ENCODE measurements around the gene SGPP2. TPM values are rescaled to one million over a fixed set of nuclear protein-coding genes. Genes with fewer than 3 reads are reported as not detected.

Gene SGPP2, protein sequence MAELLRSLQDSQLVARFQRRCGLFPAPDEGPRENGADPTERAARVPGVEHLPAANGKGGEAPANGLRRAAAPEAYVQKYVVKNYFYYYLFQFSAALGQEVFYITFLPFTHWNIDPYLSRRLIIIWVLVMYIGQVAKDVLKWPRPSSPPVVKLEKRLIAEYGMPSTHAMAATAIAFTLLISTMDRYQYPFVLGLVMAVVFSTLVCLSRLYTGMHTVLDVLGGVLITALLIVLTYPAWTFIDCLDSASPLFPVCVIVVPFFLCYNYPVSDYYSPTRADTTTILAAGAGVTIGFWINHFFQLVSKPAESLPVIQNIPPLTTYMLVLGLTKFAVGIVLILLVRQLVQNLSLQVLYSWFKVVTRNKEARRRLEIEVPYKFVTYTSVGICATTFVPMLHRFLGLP
- total RNA-seq (89.8 TPM), polyA plus RNA-seq (ENCODE audit: insufficient read depth, low read depth, low replicate concordance) (8.2 TPM)
- long read RNA-seq, donor 1, partial matches to known transcripts, result 0 of 3 reads
- long read RNA-seq, donor 1, other reads (novel, unspliced or antisense), result 0 of 3 reads
- long read RNA-seq, donor 2, partial matches to known transcripts, result 0 of 3 reads
- long read RNA-seq, donor 2, other reads (novel, unspliced or antisense), result 0 of 3 reads
- long read RNA-seq, donor 3, partial matches to known transcripts, result 0 of 3 reads
- long read RNA-seq, donor 3, other reads (novel, unspliced or antisense), result 0 of 3 reads
- long read RNA-seq, donor 4, partial matches to known transcripts, result 0 of 3 reads
- long read RNA-seq, donor 4, other reads (novel, unspliced or antisense), result 0 of 3 reads
- long read RNA-seq, donor 5, result 0 reads
- long read RNA-seq, donor 6, result 0 reads
- long read RNA-seq, donor 7, transcript SGPP2-201 (5 exons, 3,336 nt), result major isoform, 7 of 39 reads
- long read RNA-seq, donor 7, partial matches to known transcripts, result 9 of 39 reads
- long read RNA-seq, donor 7, other reads (novel, unspliced or antisense), result 23 of 39 reads
- long read RNA-seq, donor 8, partial matches to known transcripts, result 0 of 4 reads
- long read RNA-seq, donor 8, other reads (novel, unspliced or antisense), result 0 of 4 reads
- long read RNA-seq, donor 9, partial matches to known transcripts, result 0 of 1 reads
- long read RNA-seq, donor 9, other reads (novel, unspliced or antisense), result 0 of 1 reads
- long read RNA-seq, donor 10, partial matches to known transcripts, result 10 of 14 reads
- long read RNA-seq, donor 10, other reads (novel, unspliced or antisense), result 0 of 14 reads

DNA sequence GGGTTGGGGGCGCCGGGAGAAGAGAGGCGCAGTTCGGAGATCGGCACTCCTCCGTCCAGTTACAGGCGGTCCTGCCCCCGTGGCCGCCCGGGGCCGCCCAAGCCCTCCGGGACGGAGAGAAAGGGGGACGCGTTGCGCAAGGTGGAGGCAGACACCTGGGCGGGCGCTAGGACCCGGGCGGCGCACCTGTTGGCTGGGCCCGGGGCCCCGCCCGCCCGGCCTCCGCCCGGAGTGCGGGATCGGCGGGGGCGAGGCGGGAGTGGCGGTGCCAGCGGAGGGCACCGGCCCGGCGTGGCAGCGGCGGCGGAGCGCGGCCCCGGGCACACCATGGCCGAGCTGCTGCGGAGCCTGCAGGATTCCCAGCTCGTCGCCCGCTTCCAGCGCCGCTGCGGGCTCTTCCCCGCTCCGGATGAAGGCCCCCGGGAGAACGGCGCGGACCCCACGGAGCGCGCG, at the start of gene SGPP2:
Gene SGPP2 (plus strand): TSS at position 268 of the 453 bp plus-strand sequence. CDS start 60 bp downstream, at position 328.
- TF ChIP-seq, protein P1, sequence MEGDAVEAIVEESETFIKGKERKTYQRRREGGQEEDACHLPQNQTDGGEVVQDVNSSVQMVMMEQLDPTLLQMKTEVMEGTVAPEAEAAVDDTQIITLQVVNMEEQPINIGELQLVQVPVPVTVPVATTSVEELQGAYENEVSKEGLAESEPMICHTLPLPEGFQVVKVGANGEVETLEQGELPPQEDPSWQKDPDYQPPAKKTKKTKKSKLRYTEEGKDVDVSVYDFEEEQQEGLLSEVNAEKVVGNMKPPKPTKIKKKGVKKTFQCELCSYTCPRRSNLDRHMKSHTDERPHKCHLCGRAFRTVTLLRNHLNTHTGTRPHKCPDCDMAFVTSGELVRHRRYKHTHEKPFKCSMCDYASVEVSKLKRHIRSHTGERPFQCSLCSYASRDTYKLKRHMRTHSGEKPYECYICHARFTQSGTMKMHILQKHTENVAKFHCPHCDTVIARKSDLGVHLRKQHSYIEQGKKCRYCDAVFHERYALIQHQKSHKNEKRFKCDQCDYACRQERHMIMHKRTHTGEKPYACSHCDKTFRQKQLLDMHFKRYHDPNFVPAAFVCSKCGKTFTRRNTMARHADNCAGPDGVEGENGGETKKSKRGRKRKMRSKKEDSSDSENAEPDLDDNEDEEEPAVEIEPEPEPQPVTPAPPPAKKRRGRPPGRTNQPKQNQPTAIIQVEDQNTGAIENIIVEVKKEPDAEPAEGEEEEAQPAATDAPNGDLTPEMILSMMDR (IDR thresholded peaks at IDR 0.05; ENCODE audit: borderline replicate concordance, extremely low read depth, insufficient read depth), result no peak
- no peak for FAIRE-seq
- DNase-seq, result peak; percentile 35 to 88 (median 64)
- Histone ChIP-seq H3K27ac (ENCODE audit: low read depth in 2 of 2, low read length in 2 of 2) (peak within 1 kb of the TSS; percentile 63 to 81), H3K4me1 (ENCODE audit: control insufficient read depth in 2 of 3, insufficient read depth in 2 of 3, low read depth in 1 of 3, low read length in 3 of 3) (peaks cover 0 to 5% (median 3%) of the 10 kb centered on the region in 3 donors), H3K36me3 (ENCODE audit: control insufficient read depth in 2 of 3, insufficient read depth in 3 of 3, low read length in 3 of 3) (no peaks in the 10 kb centered on the region), H3K9ac (ENCODE audit: low read length in 3 of 3) (peak within 1 kb of the TSS; percentile 37 to 59 (median 52)), H3K27me3 (ENCODE audit: control insufficient read depth, insufficient read depth, low read length) (peaks cover 2% of the 10 kb centered on the region), H3K4me3 (ENCODE audit: low read length in 3 of 3) (peak within 1 kb of the TSS; percentile 65 to 74 (median 69)), H3K9me3 (ENCODE audit: control insufficient read depth in 2 of 3, insufficient read depth in 1 of 3, low read length in 3 of 3) (no peaks in the 10 kb centered on the region)
- intact Hi-C loops (cut with DNase I), result no loop called here

DNA sequence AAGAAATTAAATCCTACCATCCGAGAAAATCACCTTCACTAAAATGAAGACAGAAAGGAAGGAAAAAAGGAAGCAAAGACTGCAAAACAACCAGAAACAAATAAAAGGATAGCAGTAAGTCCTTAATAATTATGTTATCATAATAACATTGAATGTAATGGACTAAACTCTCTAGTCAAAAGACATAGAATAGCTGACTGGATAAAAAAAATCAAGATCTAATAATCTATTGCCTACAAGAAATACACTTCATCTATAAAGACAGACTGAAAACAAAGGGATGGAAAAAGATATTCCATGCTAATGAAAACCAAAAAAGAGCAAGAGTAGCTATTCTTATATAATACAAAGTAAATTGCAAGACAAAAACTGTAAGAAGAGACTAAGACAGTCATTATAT, 48.5 kb upstream of the SGPP2 start:
- TF ChIP-seq, protein P1 (IDR thresholded peaks at IDR 0.05; ENCODE audit: borderline replicate concordance, extremely low read depth, insufficient read depth), result no peak
- Histone ChIP-seq H3K36me3 (ENCODE audit: control insufficient read depth in 2 of 3, insufficient read depth in 3 of 3, low read length in 3 of 3) (no peaks in the 10 kb centered on the region), H3K27me3 (ENCODE audit: control insufficient read depth, insufficient read depth, low read length) (no peaks in the 10 kb centered on the region), H3K9ac (ENCODE audit: low read length in 3 of 3) (no peak overlapping the region), H3K4me3 (ENCODE audit: low read length in 3 of 3) (no peak overlapping the region), H3K4me1 (ENCODE audit: control insufficient read depth in 2 of 3, insufficient read depth in 2 of 3, low read depth in 1 of 3, low read length in 3 of 3) (no peaks in the 10 kb centered on the region), H3K27ac (ENCODE audit: low read depth in 2 of 2, low read length in 2 of 2) (no peak overlapping the region), H3K9me3 (ENCODE audit: control insufficient read depth in 2 of 3, insufficient read depth in 1 of 3, low read length in 3 of 3) (peaks cover 0 to 2% (median 0%) of the 10 kb centered on the region in 3 donors)
- DNase-seq (no peak), FAIRE-seq (no peak)
- intact Hi-C loops (cut with DNase I), result no loop called here

DNA sequence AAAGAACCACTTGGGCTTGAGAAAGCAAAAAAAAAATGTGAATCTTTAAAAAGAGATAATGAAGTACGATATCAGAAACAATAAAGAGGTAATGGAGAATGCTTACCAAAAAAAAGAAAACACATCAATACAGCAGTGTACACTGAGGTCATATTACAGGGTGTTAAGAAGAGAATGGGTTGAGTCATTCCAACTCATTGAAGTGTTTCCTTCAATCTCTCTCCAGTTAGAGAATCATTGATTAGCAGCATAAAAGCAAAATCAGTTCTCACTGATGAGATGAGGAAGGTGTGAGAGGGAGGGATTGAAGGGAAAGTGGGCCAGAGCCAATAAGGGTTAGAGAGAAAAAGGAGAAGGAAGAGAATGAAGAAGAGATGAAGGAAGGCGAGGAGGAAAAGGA, 43.9 kb upstream of the SGPP2 start:
- intact Hi-C loops (cut with DNase I), result no loop called here
- TF ChIP-seq, protein P1 (IDR thresholded peaks at IDR 0.05; ENCODE audit: borderline replicate concordance, extremely low read depth, insufficient read depth), result no peak

More for the DNA sequence above, 43.9 kb upstream of the SGPP2 start:
- no peak overlapping the region for H3K9ac ChIP-seq (ENCODE audit: low read length in 3 of 3)
- no peak overlapping the region for H3K27ac ChIP-seq (ENCODE audit: low read depth in 2 of 2, low read length in 2 of 2)
- no peak for DNase-seq
- no peaks in the 10 kb centered on the region for H3K36me3 ChIP-seq (ENCODE audit: control insufficient read depth in 2 of 3, insufficient read depth in 3 of 3, low read length in 3 of 3)
- H3K9me3 ChIP-seq (ENCODE audit: control insufficient read depth in 2 of 3, insufficient read depth in 1 of 3, low read length in 3 of 3), result no peaks in the 10 kb centered on the region
- H3K4me1 ChIP-seq (ENCODE audit: control insufficient read depth in 2 of 3, insufficient read depth in 2 of 3, low read depth in 1 of 3, low read length in 3 of 3), result no peaks in the 10 kb centered on the region
- FAIRE-seq, result no peak
- no peak overlapping the region for H3K4me3 ChIP-seq (ENCODE audit: low read length in 3 of 3)
- H3K27me3 ChIP-seq (ENCODE audit: control insufficient read depth, insufficient read depth, low read length), result no peaks in the 10 kb centered on the region
